ENCODE data around the gene DVL2.

- TF ChIP-seq ZNF274 (IDR thresholded peaks at IDR 0.05; ENCODE audit: low read depth, low read length) (no peak), YY1 (IDR thresholded peaks at IDR 0.05; ENCODE audit: insufficient read depth, insufficient read length) (no peak), SUZ12 (IDR thresholded peaks at IDR 0.05; ENCODE audit: extremely low read depth, insufficient read depth, insufficient read length) (no peak)
Observed at GRCh38 chr17:7186241-7186640, 48.1 kb downstream of the DVL2 start.
